ENCODE results near the gene MUCL3. TPM values are rescaled to one million over a fixed set of nuclear protein-coding genes. Genes with fewer than 3 reads are reported as not detected.

Gene MUCL3
- polyA plus RNA-seq, 3 donors: not detected

DNA sequence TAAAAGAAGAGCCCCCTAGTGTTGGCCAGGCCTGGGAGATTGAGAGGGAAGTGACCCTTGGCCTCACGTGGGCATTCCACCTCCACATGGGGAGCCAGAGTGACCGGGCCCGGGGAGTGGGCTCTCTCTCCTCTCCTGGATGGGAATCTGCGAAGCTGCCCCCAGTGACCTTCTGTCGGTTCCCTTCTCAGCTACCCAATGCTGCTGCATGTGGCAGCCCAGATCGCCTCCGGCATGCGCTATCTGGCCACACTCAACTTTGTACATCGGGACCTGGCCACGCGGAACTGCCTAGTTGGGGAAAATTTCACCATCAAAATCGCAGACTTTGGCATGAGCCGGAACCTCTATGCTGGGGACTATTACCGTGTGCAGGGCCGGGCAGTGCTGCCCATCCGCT lies 42.9 kb upstream of the MUCL3 start:
- WGBS (ENCODE audit: insufficient coverage): 91% methylated on average over 13 of the region's 16 CpGs
- Mint-ChIP-seq H3K27ac (no peak overlapping the region), H3K4me1 (no peaks in the 10 kb centered on the region), H3K27me3 (ENCODE audit: low read depth in 3 of 3) (peaks cover 3 to 6% (median 5%) of the 10 kb centered on the region in 3 donors), H3K4me3 (no peak overlapping the region), H3K9me3 (no peaks in the 10 kb centered on the region), H3K36me3 (peaks cover 0 to 2% of the 10 kb centered on the region in 2 donors)
- H2AFZ ChIP-seq (ENCODE audit: insufficient read depth, low read depth, low read length, poor library complexity, severe bottlenecking): no peak overlapping the region
- no peaks in the 10 kb centered on the region for H3K27me3 ChIP-seq (ENCODE audit: control insufficient read depth in 2 of 2, insufficient read depth in 2 of 2, low read length in 2 of 2)
- DNase-seq: no peak
- no peak for TF ChIP-seq CTCF (IDR thresholded peaks at IDR 0.05)
- H3K9me3 ChIP-seq (replicated peaks in 1 of 2; ENCODE audit: control insufficient read depth in 1 of 2, insufficient read depth in 1 of 2, low read length in 2 of 2): no peaks in the 10 kb centered on the region
- no peak overlapping the region for H3K4me3 ChIP-seq (replicated peaks in 1 of 3; ENCODE audit: low read depth in 2 of 3, low read length in 3 of 3)
- H3K36me3 ChIP-seq (replicated peaks in 1 of 2; ENCODE audit: control insufficient read depth in 1 of 2, insufficient read depth in 2 of 2, low read length in 2 of 2): no peaks in the 10 kb centered on the region
- no peaks in the 10 kb centered on the region for H3K79me2 ChIP-seq (ENCODE audit: insufficient read depth, low read length)
- H3K4me2 ChIP-seq (replicated peaks; ENCODE audit: extremely low read depth, low read length, poor library complexity, severe bottlenecking): no peak overlapping the region
- H3K4me1 ChIP-seq (ENCODE audit: control insufficient read depth in 1 of 2, insufficient read depth in 2 of 2, low read length in 2 of 2): no peaks in the 10 kb centered on the region
- no peak overlapping the region for H3K9ac ChIP-seq (ENCODE audit: insufficient read depth, low read length, poor library complexity, severe bottlenecking)
- intact Hi-C loops (cut with micrococcal nuclease): no loop called here
- no peaks in the 10 kb centered on the region for H4K20me1 ChIP-seq (ENCODE audit: insufficient read depth, low read length)
- no peak overlapping the region for H3K27ac ChIP-seq (ENCODE audit: low read depth in 1 of 2, low read length in 2 of 2)

GRCh38 chr6:30898750-30899360 lies 41.9 kb upstream of the MUCL3 start:
- Histone ChIP-seq H3K9me3 (replicated peaks in 1 of 2; ENCODE audit: control insufficient read depth in 1 of 2, insufficient read depth in 1 of 2, low read length in 2 of 2) (no peaks in the 10 kb centered on the region), H2AFZ (ENCODE audit: insufficient read depth, low read depth, low read length, poor library complexity, severe bottlenecking) (no peak overlapping the region), H3K79me2 (ENCODE audit: insufficient read depth, low read length) (no peaks in the 10 kb centered on the region), H3K27me3 (ENCODE audit: control insufficient read depth in 2 of 2, insufficient read depth in 2 of 2, low read length in 2 of 2) (no peaks in the 10 kb centered on the region), H3K9ac (ENCODE audit: insufficient read depth, low read length, poor library complexity, severe bottlenecking) (no peak overlapping the region), H3K4me1 (ENCODE audit: control insufficient read depth in 1 of 2, insufficient read depth in 2 of 2, low read length in 2 of 2) (no peaks in the 10 kb centered on the region), H3K4me2 (replicated peaks; ENCODE audit: extremely low read depth, low read length, poor library complexity, severe bottlenecking) (no peak overlapping the region), H3K4me3 (replicated peaks in 1 of 3; ENCODE audit: low read depth in 2 of 3, low read length in 3 of 3) (no peak overlapping the region), H3K27ac (ENCODE audit: low read depth in 1 of 2, low read length in 2 of 2) (no peak overlapping the region), H3K36me3 (replicated peaks in 1 of 2; ENCODE audit: control insufficient read depth in 1 of 2, insufficient read depth in 2 of 2, low read length in 2 of 2) (no peaks in the 10 kb centered on the region), H4K20me1 (ENCODE audit: insufficient read depth, low read length) (no peaks in the 10 kb centered on the region)
- intact Hi-C loops (cut with micrococcal nuclease): no loop called here
- WGBS (ENCODE audit: insufficient coverage): 92% methylated on average over 17 of the region's 23 CpGs
- Mint-ChIP-seq H3K4me3 (no peak overlapping the region), H3K36me3 (peaks cover 0 to 2% of the 10 kb centered on the region in 2 donors), H3K9me3 (no peaks in the 10 kb centered on the region), H3K27me3 (ENCODE audit: low read depth in 3 of 3) (peaks cover 2 to 6% (median 6%) of the 10 kb centered on the region in 3 donors), H3K27ac (no peak overlapping the region), H3K4me1 (no peaks in the 10 kb centered on the region)
- TF ChIP-seq CTCF (IDR thresholded peaks at IDR 0.05): no peak
- no peak for DNase-seq
